ENCODE measurements around the gene AUNIP. TPM values are rescaled to one million over a fixed set of nuclear protein-coding genes. Genes with fewer than 3 reads are reported as not detected.

AUNIP gene
- total RNA-seq, 2 donors from 2014 or later: 0.32 to 4.3 TPM

DNA sequence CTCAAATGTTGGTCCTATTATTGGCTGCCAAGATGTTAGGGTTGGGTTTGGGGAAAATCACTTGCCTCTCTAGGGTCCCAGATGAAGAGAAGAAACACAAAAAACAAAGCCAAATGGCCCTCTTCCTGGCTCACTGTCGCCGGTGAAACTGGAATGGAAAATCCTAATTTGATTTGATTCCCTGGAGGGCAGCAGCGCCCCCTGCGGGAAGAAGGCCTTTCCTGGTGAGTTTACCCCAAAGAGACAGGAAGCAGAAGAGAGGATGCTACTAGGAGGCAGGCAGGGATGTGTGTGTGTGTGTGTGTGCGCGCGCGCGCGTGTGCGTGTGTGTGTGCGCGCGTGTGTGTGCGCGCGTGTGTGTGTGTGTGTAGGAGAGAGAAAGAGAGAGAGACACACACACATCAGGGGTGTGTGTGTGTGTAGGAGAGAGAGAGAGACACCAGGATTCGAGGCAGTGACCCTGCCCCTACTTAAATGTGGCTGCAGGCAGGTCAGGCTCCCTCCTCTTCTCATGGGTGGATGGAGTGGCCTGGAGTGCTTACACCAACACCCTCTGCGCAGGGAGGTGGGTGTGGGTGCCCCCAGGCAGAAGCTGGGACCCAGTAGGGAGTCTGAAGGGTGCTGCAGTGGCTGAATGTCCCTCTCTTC, 62.3 kb downstream of the AUNIP start:
- peaks cover 20% of the 10 kb centered on the region for H3K4me1 ChIP-seq (replicated peaks)

DNA sequence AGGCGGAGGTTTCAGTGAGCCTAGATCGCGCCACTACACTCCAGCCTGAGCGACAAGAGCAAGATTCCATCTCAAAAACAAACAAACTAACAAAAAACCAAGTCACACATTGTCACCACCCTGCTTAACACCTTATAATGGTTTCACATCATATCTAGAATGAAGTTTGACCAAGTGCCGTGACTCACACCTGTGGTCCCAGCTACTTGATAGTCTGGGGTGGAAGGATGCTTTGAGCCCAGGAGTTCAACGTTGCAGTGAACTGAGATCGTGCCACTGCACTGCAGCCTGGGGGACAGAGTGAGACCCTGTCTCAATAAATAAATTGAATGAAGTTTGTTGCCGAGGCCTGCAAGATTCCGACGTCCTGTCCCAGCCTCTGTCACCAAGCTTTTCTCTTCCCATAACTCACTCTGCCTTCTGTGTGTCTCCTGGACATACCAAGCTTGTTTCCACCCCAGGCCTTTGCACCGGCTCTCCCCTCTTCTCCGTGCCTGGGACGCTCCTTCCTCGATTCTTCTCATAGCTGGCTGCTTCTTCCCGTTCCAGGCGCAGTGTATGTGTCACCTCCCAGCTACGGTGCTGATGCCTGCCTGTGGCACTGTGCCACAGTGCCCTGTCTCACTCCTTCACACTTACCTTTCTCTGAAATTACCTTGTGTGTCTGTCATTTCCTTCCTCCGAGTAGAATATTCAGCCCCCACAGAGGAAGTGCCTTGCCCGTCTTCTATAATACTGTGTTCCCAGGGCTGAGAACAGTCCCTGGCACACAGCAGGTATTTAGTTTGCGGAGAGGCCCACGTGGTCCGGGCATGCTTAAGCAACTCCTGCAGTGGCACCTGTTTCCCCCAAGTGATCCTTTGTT, 63.1 kb downstream of the AUNIP start:
- Histone ChIP-seq H3K27ac (peak overlapping the region; percentile 71 to 75), H3K36me3 (no peaks in the 10 kb centered on the region), H3K4me3 (no peak overlapping the region), H3K27me3 (replicated peaks; ENCODE audit: insufficient read depth) (no peaks in the 10 kb centered on the region), H3K4me1 (replicated peaks) (peaks cover 18% of the 10 kb centered on the region), H3K9me3 (no peaks in the 10 kb centered on the region)
- peak; percentile 88 for DNase-seq (ENCODE audit: low spot score)
- WGBS: 47% methylated on average over 22 of the region's 22 CpGs
- intact Hi-C loops (cut with DNase I): loop anchor here (5.0 to 10.0 kb wide), 2 partner anchors 54 to 101 kb away; no protein-coding TSS in a partner anchor
- TF ChIP-seq POLR2AphosphoS5 (IDR thresholded peaks at IDR 0.05): peak; percentile 87
- no peak for TF ChIP-seq POLR2A (IDR thresholded peaks at IDR 0.05)
- TF ChIP-seq CTCF (IDR thresholded peaks at IDR 0.05): no peak

More for the DNA sequence above, 62.3 kb downstream of the AUNIP start:
- no peak overlapping the region for H3K4me3 ChIP-seq
- peak; percentile 87 for DNase-seq (ENCODE audit: low spot score)
- H3K27me3 ChIP-seq (replicated peaks; ENCODE audit: insufficient read depth): no peaks in the 10 kb centered on the region
- H3K9me3 ChIP-seq: no peaks in the 10 kb centered on the region
- H3K27ac ChIP-seq: peak overlapping the region; percentile 71 to 75
- H3K36me3 ChIP-seq: no peaks in the 10 kb centered on the region
- intact Hi-C loops (cut with DNase I): loop anchor here (5.0 to 10.0 kb wide), 2 partner anchors 55 to 102 kb away; no protein-coding TSS in a partner anchor
- TF ChIP-seq POLR2A (IDR thresholded peaks at IDR 0.05) (no peak), POLR2AphosphoS5 (IDR thresholded peaks at IDR 0.05) (peak; percentile 74), CTCF (IDR thresholded peaks at IDR 0.05) (peak; percentile 65 to 95 (median 86))
- 5% methylated on average over 19 of the region's 19 CpGs for whole genome bisulfite sequencing

- TF ChIP-seq CTCF (IDR thresholded peaks at IDR 0.05) (no peak), POLR2A (IDR thresholded peaks at IDR 0.05) (no peak), POLR2AphosphoS5 (IDR thresholded peaks at IDR 0.05) (no peak)
- Histone ChIP-seq H3K9me3 (no peaks in the 10 kb centered on the region), H3K27ac (no peak overlapping the region), H3K27me3 (replicated peaks; ENCODE audit: insufficient read depth) (no peaks in the 10 kb centered on the region), H3K4me3 (no peak overlapping the region), H3K4me1 (replicated peaks) (peaks cover 11% of the 10 kb centered on the region), H3K36me3 (no peaks in the 10 kb centered on the region)
- WGBS: 72% methylated on average over 2 of the region's 2 CpGs
- intact Hi-C loops (cut with DNase I): loop anchor here (5.0 to 10.0 kb wide), 2 partner anchors 53 to 100 kb away; no protein-coding TSS in a partner anchor
- no peak for DNase-seq (ENCODE audit: low spot score)
Measured at GRCh38 chr1:25795211-25795610, 64.0 kb downstream of the AUNIP start.

GRCh38 chr1:25794325-25794724, 64.9 kb downstream of the AUNIP start:
- H3K36me3 ChIP-seq: no peaks in the 10 kb centered on the region
- intact Hi-C loops (cut with DNase I): loop anchor here (10.0 kb wide), 1 partner anchor 100 kb away; no protein-coding TSS in a partner anchor
- WGBS: 79% methylated on average over 8 of the region's 8 CpGs
- H3K9me3 ChIP-seq: no peaks in the 10 kb centered on the region
- no peak overlapping the region for H3K4me3 ChIP-seq
- peaks cover 11% of the 10 kb centered on the region for H3K4me1 ChIP-seq (replicated peaks)
- no peak overlapping the region for H3K27ac ChIP-seq
- DNase-seq (ENCODE audit: low spot score): no peak
- H3K27me3 ChIP-seq (replicated peaks; ENCODE audit: insufficient read depth): no peaks in the 10 kb centered on the region
- TF ChIP-seq POLR2AphosphoS5 (IDR thresholded peaks at IDR 0.05) (no peak), CTCF (IDR thresholded peaks at IDR 0.05) (no peak), POLR2A (IDR thresholded peaks at IDR 0.05) (no peak)

Measured in prostate gland (tissue), 2 donors.